Stimulated activated naive B cell treated with anti-CD40 and anti-IgM and Interleukin-4, amounts not matched to agents 10 μg/mL and 1 μg/mL and 100 μg/mL, for 72 hours (primary cell): ENCODE measurements around the gene CYP4F11.
A peak's percentile ranks its signal among the peaks of the same experiment; 100 is the strongest.
"Not testable (repeated sequence)": the region's sequence is repeated elsewhere in the genome, so short reads cannot be mapped to it uniquely, and the experiment has no call there.

Experiments used
- ATAC-seq, 2 donors: fragments of 150-1000 bp; cut with Tn5 transposase; replicated peaks; 2 replicates each; pipeline ENCODE4 v1.10.0; 2021; ENCODE audit warnings: moderate library complexity in 1 of 2
- DNase-seq: peaks from one replicate; pipeline ENCODE4 v3.0.0; 2021
- H3K27ac Mint-ChIP-seq: one replicate; pipeline ENCODE4 v1.8.0; 2022; ENCODE audit warnings: mild to moderate bottlenecking, mixed read lengths
- H3K27me3 Mint-ChIP-seq, 2 donors: one replicate each; pipeline ENCODE4 v1.8.0; 2022; ENCODE audit warnings: mixed read lengths in 2 of 2
- H3K36me3 Mint-ChIP-seq, 2 donors: one replicate each; pipeline ENCODE4 v1.8.0; 2022; ENCODE audit warnings: mixed read lengths in 2 of 2, mild to moderate bottlenecking in 1 of 2
- H3K4me1 Mint-ChIP-seq, 2 donors: one replicate each; pipeline ENCODE4 v1.8.0; 2022; ENCODE audit warnings: mixed read lengths in 2 of 2, mild to moderate bottlenecking in 1 of 2
- H3K4me3 Mint-ChIP-seq, 2 donors: one replicate each; pipeline ENCODE4 v1.8.0; 2022; ENCODE audit warnings: mild to moderate bottlenecking in 2 of 2, mixed read lengths in 2 of 2, moderate library complexity in 1 of 2
- H3K9me3 Mint-ChIP-seq, 2 donors: one replicate each; pipeline ENCODE4 v1.8.0; 2022; ENCODE audit warnings: mixed read lengths in 2 of 2, mild to moderate bottlenecking in 1 of 2

The CYP4F11 gene

GRCh38 chr19:15883329-15883728, 51.0 kb downstream of the CYP4F11 start:
- DNase-seq, H3K9me3 Mint-ChIP-seq, ATAC-seq, H3K36me3 Mint-ChIP-seq, H3K27ac Mint-ChIP-seq, H3K4me1 Mint-ChIP-seq, H3K4me3 Mint-ChIP-seq: not testable (repeated sequence)
- peaks cover 30 to 36% of the 10 kb centered on the region in 2 donors for H3K27me3 Mint-ChIP-seq

GRCh38 chr19:15874821-15875474, 59.4 kb downstream of the CYP4F11 start:
- Mint-ChIP-seq H3K4me1 (peaks cover 4 to 28% of the 10 kb centered on the region in 2 donors), H3K27me3 (peaks cover 21 to 33% of the 10 kb centered on the region in 2 donors), H3K9me3 (peaks cover 3 to 9% of the 10 kb centered on the region in 2 donors), H3K4me3 (no peak overlapping the region), H3K36me3 (no peaks in the 10 kb centered on the region), H3K27ac (no peak overlapping the region)
- ATAC-seq (no peak), DNase-seq (no peak)

GRCh38 chr19:15873771-15874170, 60.6 kb downstream of the CYP4F11 start:
- H3K27ac Mint-ChIP-seq, DNase-seq, H3K36me3 Mint-ChIP-seq, H3K9me3 Mint-ChIP-seq, ATAC-seq, H3K4me3 Mint-ChIP-seq: not testable (repeated sequence)
- peaks cover 10 to 23% of the 10 kb centered on the region in 2 donors for H3K27me3 Mint-ChIP-seq
- peaks cover 4 to 36% of the 10 kb centered on the region in 2 donors for H3K4me1 Mint-ChIP-seq

GRCh38 chr19:15871570-15871969, 62.8 kb downstream of the CYP4F11 start:
- DNase-seq (peak; percentile 13), ATAC-seq (peak; percentile 75 to 92)
- H3K36me3 Mint-ChIP-seq: no peaks in the 10 kb centered on the region
- H3K4me3 Mint-ChIP-seq: peak overlapping the region; percentile 66 to 80
- H3K4me1 Mint-ChIP-seq: peaks cover 4 to 36% of the 10 kb centered on the region in 2 donors
- H3K27me3 Mint-ChIP-seq: peaks cover 0 to 21% of the 10 kb centered on the region in 2 donors
- H3K27ac Mint-ChIP-seq: no peak overlapping the region
- H3K9me3 Mint-ChIP-seq: peaks cover 3 to 9% of the 10 kb centered on the region in 2 donors

GRCh38 chr19:15869873-15870272, 64.5 kb downstream of the CYP4F11 start:
- peaks cover 3 to 9% of the 10 kb centered on the region in 2 donors for H3K9me3 Mint-ChIP-seq
- H3K36me3 Mint-ChIP-seq: no peaks in the 10 kb centered on the region
- H3K4me3 Mint-ChIP-seq: no peak overlapping the region
- no peak overlapping the region for H3K27ac Mint-ChIP-seq
- DNase-seq: no peak
- H3K27me3 Mint-ChIP-seq: peaks cover 0 to 10% of the 10 kb centered on the region in 2 donors
- ATAC-seq: no peak
- peaks cover 4 to 28% of the 10 kb centered on the region in 2 donors for H3K4me1 Mint-ChIP-seq

- Mint-ChIP-seq H3K4me1 (peaks cover 1 to 23% of the 10 kb centered on the region in 2 donors), H3K27ac (no peak overlapping the region), H3K36me3 (no peaks in the 10 kb centered on the region), H3K4me3 (no peak overlapping the region), H3K9me3 (peaks cover 0 to 4% of the 10 kb centered on the region in 2 donors), H3K27me3 (peaks cover 0 to 5% of the 10 kb centered on the region in 2 donors)
- ATAC-seq (peak; percentile 58 to 75), DNase-seq (no peak)
Measured at GRCh38 chr19:15869109-15869555, 65.2 kb downstream of the CYP4F11 start.

- Mint-ChIP-seq H3K9me3 (no peaks in the 10 kb centered on the region), H3K4me3 (no peak overlapping the region), H3K36me3 (no peaks in the 10 kb centered on the region), H3K27me3 (peaks cover 3 to 13% of the 10 kb centered on the region in 2 donors), H3K4me1 (peaks cover under 1 to 21% of the 10 kb centered on the region in 2 donors), H3K27ac (no peak overlapping the region)
- no peak for DNase-seq
- no peak for ATAC-seq
Measured at GRCh38 chr19:15866636-15867035, 67.7 kb downstream of the CYP4F11 start.

- H3K4me1 Mint-ChIP-seq: peaks cover 0 to 8% of the 10 kb centered on the region in 2 donors
- peaks cover 10 to 19% of the 10 kb centered on the region in 2 donors for H3K27me3 Mint-ChIP-seq
- H3K36me3 Mint-ChIP-seq: no peaks in the 10 kb centered on the region
- DNase-seq: no peak
- ATAC-seq: no peak
- no peaks in the 10 kb centered on the region for H3K9me3 Mint-ChIP-seq
- no peak overlapping the region for H3K27ac Mint-ChIP-seq
- no peak overlapping the region for H3K4me3 Mint-ChIP-seq
Measured at GRCh38 chr19:15864824-15865223, 69.5 kb downstream of the CYP4F11 start.

- H3K27ac Mint-ChIP-seq: no peak overlapping the region
- H3K36me3 Mint-ChIP-seq: no peaks in the 10 kb centered on the region
- no peak overlapping the region for H3K4me3 Mint-ChIP-seq
- ATAC-seq: no peak
- no peak for DNase-seq
- no peaks in the 10 kb centered on the region for H3K9me3 Mint-ChIP-seq
- peaks cover 10 to 19% of the 10 kb centered on the region in 2 donors for H3K27me3 Mint-ChIP-seq
- no peaks in the 10 kb centered on the region for H3K4me1 Mint-ChIP-seq
Measured at GRCh38 chr19:15863272-15863671, 71.1 kb downstream of the CYP4F11 start.

- H3K27ac Mint-ChIP-seq: no peak overlapping the region
- no peaks in the 10 kb centered on the region for H3K9me3 Mint-ChIP-seq
- no peak overlapping the region for H3K4me3 Mint-ChIP-seq
- DNase-seq (no peak), ATAC-seq (peak in 1 of 2 donors; percentile 52)
- peaks cover 10 to 19% of the 10 kb centered on the region in 2 donors for H3K27me3 Mint-ChIP-seq
- H3K4me1 Mint-ChIP-seq: no peaks in the 10 kb centered on the region
- no peaks in the 10 kb centered on the region for H3K36me3 Mint-ChIP-seq
Measured at GRCh38 chr19:15862444-15862843, 71.9 kb downstream of the CYP4F11 start.
